Hematopoietic multipotent progenitor cell treated with erythropoietin and hydrocortisone succinate and interleukin-3 and kit ligand, for 6 days (in vitro differentiated cells): ENCODE data around the gene CAMK2N1.

ENCODE experiments used
- DNase-seq: peaks from one replicate; pipeline ENCODE4 v3.0.0-alpha.2; 2015

Gene CAMK2N1

GRCh38 chr1:20442920-20443625 lies 42.9 kb downstream of the CAMK2N1 start:
- no peak for DNase-seq

GRCh38 chr1:20440785-20441200 lies 45.2 kb downstream of the CAMK2N1 start:
- peak; percentile 70 for DNase-seq

- DNase-seq: peak; percentile 12
These were observed 46.7 kb downstream of the CAMK2N1 start for GRCh38 chr1:20439282-20439681.

GRCh38 chr1:20437640-20438039 lies 48.4 kb downstream of the CAMK2N1 start:
- DNase-seq: no peak

GRCh38 chr1:20432891-20433290 lies 53.1 kb downstream of the CAMK2N1 start:
- DNase-seq: no peak
